NCI-H146 treated with DMSO at 0.1 percent for 48 hours (cell line): Measurements from ENCODE around the gene HBA1.
"Not testable (repeated sequence)": the region's sequence is repeated elsewhere in the genome, so short reads cannot be mapped to it uniquely, and the experiment has no call there.

Experiments used
- DNase-seq: peaks from one replicate; lab custom pipeline; 2025; ENCODE audit not compliant: unreplicated experiment; lab: John Stamatoyannopoulos, UW

HBA1 gene

GRCh38 chr16:173928-174769 is 2.3 kb upstream of the HBA1 start:
- DNase-seq, result not testable (repeated sequence)

DNA sequence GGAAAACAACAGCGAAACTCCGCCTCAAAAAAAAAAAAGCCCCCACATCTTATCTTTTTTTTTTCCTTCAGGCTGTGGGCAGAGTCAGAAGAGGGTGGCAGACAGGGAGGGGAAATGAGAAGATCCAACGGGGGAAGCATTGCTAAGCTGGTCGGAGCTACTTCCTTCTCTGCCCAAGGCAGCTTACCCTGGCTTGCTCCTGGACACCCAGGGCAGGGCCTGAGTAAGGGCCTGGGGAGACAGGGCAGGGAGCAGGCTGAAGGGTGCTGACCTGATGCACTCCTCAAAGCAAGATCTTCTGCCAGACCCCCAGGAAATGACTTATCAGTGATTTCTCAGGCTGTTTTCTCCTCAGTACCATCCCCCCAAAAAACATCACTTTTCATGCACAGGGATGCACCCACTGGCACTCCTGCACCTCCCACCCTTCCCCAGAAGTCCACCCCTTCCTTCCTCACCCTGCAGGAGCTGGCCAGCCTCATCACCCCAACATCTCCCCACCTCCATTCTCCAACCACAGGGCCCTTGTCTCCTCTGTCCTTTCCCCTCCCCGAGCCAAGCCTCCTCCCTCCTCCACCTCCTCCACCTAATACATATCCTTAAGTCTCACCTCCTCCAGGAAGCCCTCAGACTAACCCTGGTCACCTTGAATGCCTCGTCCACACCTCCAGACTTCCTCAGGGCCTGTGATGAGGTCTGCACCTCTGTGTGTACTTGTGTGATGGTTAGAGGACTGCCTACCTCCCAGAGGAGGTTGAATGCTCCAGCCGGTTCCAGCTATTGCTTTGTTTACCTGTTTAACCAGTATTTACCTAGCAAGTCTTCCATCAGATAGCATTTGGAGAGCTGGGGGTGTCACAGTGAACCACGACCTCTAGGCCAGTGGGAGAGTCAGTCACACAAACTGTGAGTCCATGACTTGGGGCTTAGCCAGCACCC is 1.2 kb upstream of the HBA1 start:
- no peak for DNase-seq

DNA sequence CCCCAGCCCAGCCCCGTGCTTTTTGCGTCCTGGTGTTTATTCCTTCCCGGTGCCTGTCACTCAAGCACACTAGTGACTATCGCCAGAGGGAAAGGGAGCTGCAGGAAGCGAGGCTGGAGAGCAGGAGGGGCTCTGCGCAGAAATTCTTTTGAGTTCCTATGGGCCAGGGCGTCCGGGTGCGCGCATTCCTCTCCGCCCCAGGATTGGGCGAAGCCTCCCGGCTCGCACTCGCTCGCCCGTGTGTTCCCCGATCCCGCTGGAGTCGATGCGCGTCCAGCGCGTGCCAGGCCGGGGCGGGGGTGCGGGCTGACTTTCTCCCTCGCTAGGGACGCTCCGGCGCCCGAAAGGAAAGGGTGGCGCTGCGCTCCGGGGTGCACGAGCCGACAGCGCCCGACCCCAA is 474 bp upstream of the HBA1 start:
- not testable (repeated sequence) for DNase-seq

DNA sequence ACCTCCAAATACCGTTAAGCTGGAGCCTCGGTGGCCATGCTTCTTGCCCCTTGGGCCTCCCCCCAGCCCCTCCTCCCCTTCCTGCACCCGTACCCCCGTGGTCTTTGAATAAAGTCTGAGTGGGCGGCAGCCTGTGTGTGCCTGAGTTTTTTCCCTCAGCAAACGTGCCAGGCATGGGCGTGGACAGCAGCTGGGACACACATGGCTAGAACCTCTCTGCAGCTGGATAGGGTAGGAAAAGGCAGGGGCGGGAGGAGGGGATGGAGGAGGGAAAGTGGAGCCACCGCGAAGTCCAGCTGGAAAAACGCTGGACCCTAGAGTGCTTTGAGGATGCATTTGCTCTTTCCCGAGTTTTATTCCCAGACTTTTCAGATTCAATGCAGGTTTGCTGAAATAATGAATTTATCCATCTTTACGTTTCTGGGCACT is 928 bp downstream of the HBA1 start:
- peak; percentile 86 for DNase-seq

GRCh38 chr16:177981-178667 is 1.6 kb downstream of the HBA1 start:
- no peak for DNase-seq

DNA sequence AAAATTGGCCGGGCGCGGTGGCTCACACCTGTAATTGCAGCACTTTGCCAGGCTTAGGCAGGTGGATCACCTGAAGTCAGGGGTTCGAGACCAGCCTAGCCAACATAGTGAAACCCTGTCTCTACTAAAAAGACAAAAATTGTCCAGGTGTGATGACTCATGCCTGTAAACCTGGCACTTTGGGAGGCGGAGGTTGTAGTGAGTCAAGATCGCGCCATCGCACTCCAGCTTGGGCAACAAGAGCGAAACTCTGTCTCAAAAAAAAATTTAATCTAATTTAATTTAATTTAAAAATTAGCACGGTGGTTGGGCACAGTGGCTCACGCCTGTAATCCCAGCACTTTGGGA is 2.2 kb downstream of the HBA1 start:
- no peak for DNase-seq

DNA sequence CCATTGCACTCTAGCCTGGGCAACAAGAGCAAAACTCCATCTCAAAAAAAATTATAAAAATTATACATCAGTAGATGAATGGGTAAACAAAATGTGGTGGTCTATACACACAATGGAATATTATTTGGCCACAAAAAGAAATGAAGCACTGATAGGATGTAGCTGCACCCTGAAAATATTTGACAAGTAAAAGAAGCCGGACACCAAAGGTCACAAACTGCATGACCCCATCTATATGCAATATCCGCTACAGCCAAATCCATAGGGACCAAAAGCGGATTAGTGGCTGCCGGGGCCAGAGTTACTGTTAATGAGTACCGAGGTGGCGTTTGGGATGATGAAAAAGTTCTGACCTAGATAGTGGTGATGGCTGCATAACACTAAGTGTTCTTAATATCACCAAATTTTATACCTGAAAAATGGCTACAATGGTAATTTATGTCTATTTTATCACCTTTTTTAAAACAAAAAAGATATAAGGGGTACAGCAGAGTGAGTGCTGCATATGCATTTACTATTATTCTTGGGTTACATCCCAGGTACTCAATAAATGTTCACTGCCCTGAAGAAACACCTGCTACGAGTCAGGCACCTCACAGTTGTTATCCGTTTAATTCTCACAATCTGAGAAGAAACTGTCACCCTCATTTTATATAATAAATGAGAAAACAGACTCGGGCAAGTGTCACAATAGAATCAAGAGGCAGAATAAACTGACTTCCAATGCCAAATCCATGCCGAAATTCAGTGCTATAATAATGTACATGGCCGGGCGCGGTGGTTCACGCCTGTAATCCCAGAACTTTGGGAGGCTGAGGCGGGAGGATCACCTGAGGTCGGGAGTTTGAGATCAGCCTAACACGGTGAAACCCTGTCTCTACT is 3.0 kb downstream of the HBA1 start:
- DNase-seq, result no peak

DNA sequence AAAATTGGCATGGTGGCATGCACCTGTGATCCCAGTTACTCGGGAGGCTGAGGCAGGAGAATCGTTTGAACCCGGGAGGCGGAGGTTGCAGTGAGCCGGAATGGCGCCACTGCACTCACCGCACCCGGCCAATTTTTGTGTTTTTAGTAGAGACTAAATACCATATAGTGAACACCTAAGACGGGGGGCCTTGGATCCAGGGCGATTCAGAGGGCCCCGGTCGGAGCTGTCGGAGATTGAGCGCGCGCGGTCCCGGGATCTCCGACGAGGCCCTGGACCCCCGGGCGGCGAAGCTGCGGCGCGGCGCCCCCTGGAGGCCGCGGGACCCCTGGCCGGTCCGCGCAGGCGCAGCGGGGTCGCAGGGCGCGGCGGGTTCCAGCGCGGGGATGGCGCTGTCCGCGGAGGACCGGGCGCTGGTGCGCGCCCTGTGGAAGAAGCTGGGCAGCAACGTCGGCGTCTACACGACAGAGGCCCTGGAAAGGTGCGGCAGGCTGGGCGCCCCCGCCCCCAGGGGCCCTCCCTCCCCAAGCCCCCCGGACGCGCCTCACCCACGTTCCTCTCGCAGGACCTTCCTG is 3.7 kb downstream of the HBA1 start, which contains the start of gene HBQ1:
Gene HBQ1, plus strand, starts transcription at position 359 of the 575 bp plus-strand sequence. Its CDS starts 28 bp downstream, at position 387.
- DNase-seq, result no peak

DNA sequence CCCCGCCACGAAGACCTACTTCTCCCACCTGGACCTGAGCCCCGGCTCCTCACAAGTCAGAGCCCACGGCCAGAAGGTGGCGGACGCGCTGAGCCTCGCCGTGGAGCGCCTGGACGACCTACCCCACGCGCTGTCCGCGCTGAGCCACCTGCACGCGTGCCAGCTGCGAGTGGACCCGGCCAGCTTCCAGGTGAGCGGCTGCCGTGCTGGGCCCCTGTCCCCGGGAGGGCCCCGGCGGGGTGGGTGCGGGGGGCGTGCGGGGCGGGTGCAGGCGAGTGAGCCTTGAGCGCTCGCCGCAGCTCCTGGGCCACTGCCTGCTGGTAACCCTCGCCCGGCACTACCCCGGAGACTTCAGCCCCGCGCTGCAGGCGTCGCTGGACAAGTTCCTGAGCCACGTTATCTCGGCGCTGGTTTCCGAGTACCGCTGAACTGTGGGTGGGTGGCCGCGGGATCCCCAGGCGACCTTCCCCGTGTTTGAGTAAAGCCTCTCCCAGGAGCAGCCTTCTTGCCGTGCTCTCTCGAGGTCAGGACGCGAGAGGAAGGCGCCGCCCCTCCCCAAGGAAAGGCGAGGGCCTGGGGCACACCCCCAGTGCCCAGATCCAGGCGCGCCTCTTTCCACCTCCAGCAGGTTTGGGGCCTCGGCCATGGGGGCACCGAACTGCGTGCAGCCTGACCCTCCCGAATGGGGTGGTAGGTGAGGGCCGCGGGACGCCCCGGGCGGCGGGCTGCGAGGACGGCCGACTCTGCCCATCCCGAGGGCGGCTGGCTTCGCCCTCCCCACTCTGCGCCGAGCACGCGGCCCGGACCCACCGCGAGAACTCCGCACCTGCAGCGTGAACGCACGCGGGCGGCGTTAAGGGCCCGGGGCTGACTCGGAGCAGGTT is 4.4 kb downstream of the HBA1 start:
- peak; percentile 50 for DNase-seq

GRCh38 chr16:181565-182021 is 5.1 kb downstream of the HBA1 start:
- DNase-seq, result no peak

DNA sequence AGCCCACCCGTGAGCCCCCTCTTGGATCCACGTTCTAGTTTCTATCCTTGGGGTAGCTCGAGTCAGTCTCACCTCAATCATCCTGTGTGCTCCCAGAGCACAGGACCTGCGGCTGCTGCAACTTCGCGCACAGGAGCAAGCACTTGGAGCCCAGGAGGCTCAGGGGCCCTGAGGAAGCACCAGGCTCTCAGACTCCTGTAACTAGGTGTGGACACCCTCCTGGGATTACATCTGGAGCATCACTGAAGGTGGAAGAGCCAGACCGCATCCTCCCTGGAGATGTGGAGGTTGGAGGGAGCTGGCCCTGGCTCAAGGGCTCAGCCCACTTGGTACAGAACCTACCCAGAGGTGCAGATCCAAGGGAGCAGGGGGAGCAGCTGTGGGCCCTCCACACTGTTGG is 6.5 kb downstream of the HBA1 start:
- DNase-seq, result no peak

DNA sequence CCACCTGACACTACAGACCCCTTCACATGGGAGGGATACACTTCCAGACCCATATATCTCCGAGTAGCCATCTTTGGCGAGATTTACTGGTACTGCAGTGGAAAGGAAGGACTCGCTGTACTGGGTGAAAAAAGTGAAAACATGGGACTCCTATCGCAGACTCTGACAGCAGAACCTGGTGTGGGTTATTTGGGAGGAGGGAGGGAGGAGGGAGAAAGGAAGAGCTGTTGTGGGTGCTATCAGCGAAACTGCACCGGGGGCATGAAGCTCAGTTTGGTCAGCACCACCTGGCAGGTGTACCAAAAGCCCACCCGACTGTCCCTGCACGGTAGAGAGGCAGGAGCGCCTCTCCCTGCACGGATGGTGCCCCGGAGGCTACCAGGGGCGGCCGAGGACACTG is 8.7 kb downstream of the HBA1 start:
- DNase-seq, result no peak

- DNase-seq, result no peak
Observed at GRCh38 chr16:185691-186090, 9.2 kb downstream of the HBA1 start.

GRCh38 chr16:187330-187729 is 10.8 kb downstream of the HBA1 start:
- no peak for DNase-seq

DNA sequence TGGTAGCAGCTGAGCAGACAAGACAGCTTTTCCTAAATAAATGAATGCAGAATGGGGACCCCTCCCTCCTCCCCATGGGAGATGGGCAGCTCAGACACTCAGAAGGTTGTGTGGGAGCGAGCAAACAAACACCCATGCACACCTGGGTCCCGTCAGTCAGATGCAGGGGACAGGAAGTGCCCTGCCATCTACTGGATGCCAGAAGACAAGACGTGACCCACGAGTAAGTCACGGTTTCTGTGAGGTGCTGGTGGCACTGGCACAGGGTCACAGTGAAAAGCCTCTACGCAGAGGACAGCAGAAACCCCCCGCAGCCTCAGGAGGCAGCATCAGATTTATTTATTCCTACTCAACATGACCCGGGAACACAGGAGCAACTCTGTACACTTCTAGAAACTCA is 12.2 kb downstream of the HBA1 start:
- DNase-seq, result no peak

- DNase-seq, result no peak
Observed at GRCh38 chr16:189604-190186, 13.2 kb downstream of the HBA1 start.

DNA sequence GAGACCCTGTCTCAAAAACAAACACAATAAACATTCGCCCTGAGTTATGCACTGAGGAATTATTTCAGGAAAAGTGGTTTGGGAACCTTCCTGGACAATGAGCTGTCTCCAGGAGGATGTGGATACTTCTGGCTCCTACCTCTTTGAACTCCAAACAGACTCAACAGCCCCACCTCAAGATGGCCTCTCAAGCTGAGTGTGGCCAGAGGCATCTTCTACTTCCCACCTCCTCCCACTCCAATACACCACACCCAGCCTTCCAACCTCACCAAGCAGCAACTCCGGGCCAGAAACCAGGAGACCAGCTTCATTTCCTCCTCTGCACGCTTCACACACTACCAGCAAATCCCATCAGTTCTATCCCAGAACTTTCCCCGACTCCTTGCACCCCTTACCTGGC is 15.4 kb downstream of the HBA1 start:
- no peak for DNase-seq

- DNase-seq, result no peak
Observed at GRCh38 chr16:192686-193085, 16.2 kb downstream of the HBA1 start.

DNA sequence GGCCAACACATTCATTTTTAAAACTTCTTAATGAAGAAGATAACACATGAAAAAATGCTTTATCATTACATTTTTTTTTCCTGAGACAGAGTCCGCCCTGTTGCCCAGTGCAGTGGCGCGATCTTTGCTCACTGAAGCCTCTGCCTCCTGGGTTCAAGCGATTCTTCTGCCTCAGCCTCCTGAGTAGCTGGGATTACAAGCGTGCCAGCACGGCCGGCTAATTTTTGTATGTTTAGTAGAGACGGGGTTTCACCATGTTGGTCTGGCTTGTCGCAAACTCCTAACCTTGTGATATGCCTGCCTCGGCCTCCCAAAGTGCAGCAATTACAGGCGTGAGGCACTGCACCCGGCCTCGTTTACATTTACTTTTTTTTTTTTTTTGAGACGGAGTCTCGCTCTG is 17.0 kb downstream of the HBA1 start:
- no peak for DNase-seq
